PC-9 (cell line): ENCODE results near the gene OSBPL7.

ENCODE experiments used
- CTCF ChIP-seq: fragments of 200-600 bp; sonication (generic); conservative IDR thresholded peaks from 2 replicates; pipeline ENCODE4 v1.6.1; 2017; ENCODE audit warnings: mixed run types, antibody characterized with exemption, mild to moderate bottlenecking, moderate library complexity
- EZH2 ChIP-seq: fragments of 200-600 bp; sonication (generic); IDR thresholded peaks from 2 replicates; pipeline ENCODE4 v1.8.0; 2017; ENCODE audit warnings: antibody characterized with exemption, low read depth

DNA sequence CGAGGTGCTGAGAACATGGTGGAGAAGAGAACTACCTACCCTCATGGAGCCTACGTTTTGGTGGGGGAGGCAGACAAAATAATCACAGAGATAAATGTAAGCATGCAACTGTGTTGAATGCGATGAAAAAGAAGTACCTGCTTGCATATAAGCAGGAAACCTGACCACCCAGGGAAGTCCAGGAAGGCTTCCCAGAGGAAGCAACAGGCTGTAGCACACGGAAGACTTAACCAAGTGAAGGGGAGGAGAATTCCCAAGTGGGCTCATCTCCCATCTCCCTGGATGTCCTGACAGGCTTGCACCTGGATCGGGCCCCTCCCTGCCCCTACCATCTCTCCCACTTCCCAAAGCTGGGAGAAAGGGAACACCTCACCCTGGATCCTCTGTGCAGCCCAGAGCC is 17.5 kb upstream of the OSBPL7 start:
- TF ChIP-seq CTCF (no peak), EZH2 (no peak)
